Measurements from ENCODE around the gene MXI1.

The MXI1 gene

DNA sequence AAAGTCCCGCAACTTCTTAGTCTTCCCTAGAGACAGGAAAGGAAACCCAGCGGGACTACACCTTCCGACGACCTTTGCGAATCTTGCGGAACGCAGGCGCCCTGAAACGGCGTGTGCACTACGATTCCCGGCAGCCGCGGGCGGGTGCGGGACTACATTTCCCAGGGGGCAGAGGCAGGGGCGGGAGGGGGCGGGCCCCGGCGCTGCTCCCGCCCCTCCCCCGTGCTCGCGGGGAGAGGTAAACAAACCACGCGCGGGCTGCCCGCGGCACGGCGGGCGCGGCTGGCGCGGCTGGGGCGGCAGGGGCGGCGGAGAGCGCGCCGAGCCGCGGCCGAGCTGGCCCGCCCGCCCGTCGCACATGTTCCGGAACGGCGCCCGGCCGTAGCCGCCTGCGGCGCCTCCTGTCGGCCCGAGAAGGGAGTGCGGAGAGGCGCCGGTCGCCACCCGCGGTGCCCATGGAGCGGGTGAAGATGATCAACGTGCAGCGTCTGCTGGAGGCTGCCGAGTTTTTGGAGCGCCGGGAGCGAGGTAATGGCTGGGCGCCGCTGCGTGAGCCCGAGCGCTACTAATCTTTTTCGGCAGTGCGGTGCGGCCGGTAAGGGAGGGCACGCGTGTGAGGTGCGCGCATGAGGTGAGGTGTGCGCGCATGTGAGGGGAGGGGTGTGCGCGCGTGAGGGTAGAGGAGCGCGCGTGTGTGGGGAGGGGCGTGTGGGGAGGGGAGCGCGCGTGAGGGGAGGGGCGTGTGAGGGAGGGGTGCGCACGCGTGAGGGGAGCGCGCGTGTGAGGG, 18.5 kb downstream of the MXI1 start:
- DNase-seq (ENCODE audit: low read depth): peak; percentile 95
- TF ChIP-seq, protein P1, sequence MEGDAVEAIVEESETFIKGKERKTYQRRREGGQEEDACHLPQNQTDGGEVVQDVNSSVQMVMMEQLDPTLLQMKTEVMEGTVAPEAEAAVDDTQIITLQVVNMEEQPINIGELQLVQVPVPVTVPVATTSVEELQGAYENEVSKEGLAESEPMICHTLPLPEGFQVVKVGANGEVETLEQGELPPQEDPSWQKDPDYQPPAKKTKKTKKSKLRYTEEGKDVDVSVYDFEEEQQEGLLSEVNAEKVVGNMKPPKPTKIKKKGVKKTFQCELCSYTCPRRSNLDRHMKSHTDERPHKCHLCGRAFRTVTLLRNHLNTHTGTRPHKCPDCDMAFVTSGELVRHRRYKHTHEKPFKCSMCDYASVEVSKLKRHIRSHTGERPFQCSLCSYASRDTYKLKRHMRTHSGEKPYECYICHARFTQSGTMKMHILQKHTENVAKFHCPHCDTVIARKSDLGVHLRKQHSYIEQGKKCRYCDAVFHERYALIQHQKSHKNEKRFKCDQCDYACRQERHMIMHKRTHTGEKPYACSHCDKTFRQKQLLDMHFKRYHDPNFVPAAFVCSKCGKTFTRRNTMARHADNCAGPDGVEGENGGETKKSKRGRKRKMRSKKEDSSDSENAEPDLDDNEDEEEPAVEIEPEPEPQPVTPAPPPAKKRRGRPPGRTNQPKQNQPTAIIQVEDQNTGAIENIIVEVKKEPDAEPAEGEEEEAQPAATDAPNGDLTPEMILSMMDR (IDR thresholded peaks at IDR 0.05; ENCODE audit: low read length, missing control alignments): peak; percentile 55
- H3K4me3 ChIP-seq (replicated peaks; ENCODE audit: low read depth, low read length): peak overlapping the region; percentile 76

DNA sequence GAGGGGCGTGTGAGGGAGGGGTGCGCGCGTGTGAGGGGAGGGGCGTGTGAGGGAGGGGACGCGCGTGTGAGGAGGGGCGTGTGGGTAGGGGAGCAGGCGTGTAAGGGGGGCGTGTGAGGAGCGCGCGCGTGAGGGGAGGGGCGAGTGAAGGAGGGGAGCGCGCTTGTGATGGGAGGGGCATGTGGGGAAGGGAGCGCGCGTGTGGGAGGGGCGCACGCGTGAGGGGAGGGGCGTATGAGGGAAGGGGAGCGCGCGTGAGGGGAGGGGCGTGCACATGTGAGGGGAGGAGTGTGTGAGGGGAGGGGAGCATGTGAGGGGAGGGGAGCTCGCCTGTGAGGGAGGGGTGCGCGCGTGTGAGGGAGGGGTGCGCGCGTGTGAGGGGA, 19.1 kb downstream of the MXI1 start:
- peak overlapping the region; percentile 76 for H3K4me3 ChIP-seq (replicated peaks; ENCODE audit: low read depth, low read length)
- TF ChIP-seq, protein P1 (IDR thresholded peaks at IDR 0.05; ENCODE audit: low read length, missing control alignments): no peak
- peak; percentile 97 for DNase-seq (ENCODE audit: low read depth)

- no peak for DNase-seq (ENCODE audit: low read depth)
- H3K4me3 ChIP-seq (replicated peaks; ENCODE audit: low read depth, low read length): peak overlapping the region; percentile 76
- TF ChIP-seq, protein P1 (IDR thresholded peaks at IDR 0.05; ENCODE audit: low read length, missing control alignments): no peak
These were observed 19.7 kb downstream of the MXI1 start for GRCh38 chr10:110226926-110227641.

DNA sequence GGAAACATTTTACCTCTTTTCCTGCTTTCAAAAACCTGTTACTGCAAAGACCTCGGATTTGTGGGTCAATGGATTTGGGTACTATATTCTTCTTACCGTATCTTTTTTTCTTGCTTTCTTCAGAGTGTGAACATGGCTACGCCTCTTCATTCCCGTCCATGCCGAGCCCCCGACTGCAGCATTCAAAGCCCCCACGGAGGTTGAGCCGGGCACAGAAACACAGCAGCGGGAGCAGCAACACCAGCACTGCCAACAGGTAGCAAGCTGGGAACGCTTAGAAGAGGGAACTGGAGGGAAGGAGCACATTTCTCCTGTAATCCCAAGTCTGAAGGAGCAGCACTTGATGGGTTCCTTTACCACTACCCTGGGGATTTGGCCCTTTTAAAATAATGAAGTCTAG, 20.7 kb downstream of the MXI1 start:
- DNase-seq (ENCODE audit: low read depth): no peak
- no peak overlapping the region for H3K4me3 ChIP-seq (replicated peaks; ENCODE audit: low read depth, low read length)
- TF ChIP-seq, protein P1 (IDR thresholded peaks at IDR 0.05; ENCODE audit: low read length, missing control alignments): no peak

DNA sequence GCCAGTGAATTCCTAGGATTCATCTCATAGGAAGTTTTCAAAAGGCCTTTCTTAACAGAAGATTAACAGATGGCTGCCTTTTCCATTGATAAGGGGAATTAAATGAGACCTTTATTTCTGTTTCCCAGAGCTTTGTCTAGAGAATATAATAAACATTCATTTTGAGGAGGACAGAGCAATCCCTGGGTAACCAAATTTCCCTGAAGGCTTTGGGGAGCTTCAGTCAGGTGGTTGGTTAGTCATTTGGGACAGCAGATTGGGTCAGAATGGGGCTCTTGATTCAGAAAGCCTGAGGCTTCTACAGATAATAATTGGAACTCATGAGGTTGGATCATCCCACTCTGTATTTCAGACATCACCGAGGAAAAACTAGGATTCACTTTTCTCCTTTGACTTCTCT, 21.8 kb downstream of the MXI1 start:
- H3K4me3 ChIP-seq (replicated peaks; ENCODE audit: low read depth, low read length): no peak overlapping the region
- TF ChIP-seq, protein P1 (IDR thresholded peaks at IDR 0.05; ENCODE audit: low read length, missing control alignments): no peak
- DNase-seq (ENCODE audit: low read depth): no peak

- no peak overlapping the region for H3K4me3 ChIP-seq (replicated peaks; ENCODE audit: low read depth, low read length)
- TF ChIP-seq, protein P1 (IDR thresholded peaks at IDR 0.05; ENCODE audit: low read length, missing control alignments): no peak
- no peak for DNase-seq (ENCODE audit: low read depth)
These were observed 26.4 kb downstream of the MXI1 start for GRCh38 chr10:110233846-110234245.
